GM04503 (cell line): ENCODE measurements around the gene TDRKH.

Source experiments
- DNase-seq: peaks from one replicate; pipeline ENCODE4 v3.0.0-alpha.2; 2012; ENCODE audit warnings: low read depth

The TDRKH gene, protein sequence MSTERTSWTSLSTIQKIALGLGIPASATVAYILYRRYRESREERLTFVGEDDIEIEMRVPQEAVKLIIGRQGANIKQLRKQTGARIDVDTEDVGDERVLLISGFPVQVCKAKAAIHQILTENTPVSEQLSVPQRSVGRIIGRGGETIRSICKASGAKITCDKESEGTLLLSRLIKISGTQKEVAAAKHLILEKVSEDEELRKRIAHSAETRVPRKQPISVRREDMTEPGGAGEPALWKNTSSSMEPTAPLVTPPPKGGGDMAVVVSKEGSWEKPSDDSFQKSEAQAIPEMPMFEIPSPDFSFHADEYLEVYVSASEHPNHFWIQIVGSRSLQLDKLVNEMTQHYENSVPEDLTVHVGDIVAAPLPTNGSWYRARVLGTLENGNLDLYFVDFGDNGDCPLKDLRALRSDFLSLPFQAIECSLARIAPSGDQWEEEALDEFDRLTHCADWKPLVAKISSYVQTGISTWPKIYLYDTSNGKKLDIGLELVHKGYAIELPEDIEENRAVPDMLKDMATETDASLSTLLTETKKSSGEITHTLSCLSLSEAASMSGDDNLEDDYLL

DNA sequence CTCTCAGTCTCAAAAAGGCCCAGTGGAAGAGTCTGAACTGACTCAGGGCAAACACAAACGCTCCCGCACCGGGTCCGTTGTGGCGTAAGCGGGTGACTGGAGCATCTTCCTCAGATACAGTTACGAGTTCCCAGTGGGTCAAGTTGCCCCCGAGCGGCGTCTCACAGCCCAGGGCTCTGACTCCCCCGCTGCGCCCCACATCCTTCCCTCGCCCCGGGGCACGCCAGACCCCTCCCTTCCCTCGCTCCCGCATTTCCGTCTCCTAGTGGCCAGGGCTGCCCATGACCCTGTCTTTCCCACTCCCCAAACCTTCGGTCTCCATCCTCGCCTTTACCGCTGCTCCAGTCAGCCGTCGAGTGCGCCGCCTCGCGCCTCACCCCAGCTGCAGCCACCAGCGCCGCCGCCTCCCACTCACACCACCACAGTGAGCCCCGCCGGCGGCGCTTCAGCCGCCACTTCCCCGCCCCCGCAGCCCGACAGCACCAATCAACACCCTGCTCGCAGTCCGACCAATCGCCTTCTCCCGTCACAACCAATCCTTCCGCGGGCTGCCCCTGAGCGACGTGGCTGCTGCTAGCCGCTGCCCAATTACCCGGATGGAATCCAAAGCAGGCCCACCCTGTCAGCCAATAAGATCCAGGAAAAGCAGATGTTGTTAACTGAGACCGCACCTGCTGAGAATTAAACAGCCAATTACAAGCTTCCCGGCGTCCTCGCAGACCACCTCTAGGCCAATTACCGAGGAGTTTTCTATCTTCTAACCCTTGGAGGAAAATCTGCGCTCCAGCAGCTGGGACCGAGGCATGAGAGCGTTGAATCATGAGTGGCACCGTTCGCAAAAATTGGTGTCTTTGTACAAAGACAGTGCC, at the start of gene TDRKH:
Gene TDRKH, minus strand, starts transcription at position 430 of the 869 bp plus-strand sequence. CDS start 7,478 bp downstream, outside the sequence.
- peak; percentile 98 for DNase-seq

DNA sequence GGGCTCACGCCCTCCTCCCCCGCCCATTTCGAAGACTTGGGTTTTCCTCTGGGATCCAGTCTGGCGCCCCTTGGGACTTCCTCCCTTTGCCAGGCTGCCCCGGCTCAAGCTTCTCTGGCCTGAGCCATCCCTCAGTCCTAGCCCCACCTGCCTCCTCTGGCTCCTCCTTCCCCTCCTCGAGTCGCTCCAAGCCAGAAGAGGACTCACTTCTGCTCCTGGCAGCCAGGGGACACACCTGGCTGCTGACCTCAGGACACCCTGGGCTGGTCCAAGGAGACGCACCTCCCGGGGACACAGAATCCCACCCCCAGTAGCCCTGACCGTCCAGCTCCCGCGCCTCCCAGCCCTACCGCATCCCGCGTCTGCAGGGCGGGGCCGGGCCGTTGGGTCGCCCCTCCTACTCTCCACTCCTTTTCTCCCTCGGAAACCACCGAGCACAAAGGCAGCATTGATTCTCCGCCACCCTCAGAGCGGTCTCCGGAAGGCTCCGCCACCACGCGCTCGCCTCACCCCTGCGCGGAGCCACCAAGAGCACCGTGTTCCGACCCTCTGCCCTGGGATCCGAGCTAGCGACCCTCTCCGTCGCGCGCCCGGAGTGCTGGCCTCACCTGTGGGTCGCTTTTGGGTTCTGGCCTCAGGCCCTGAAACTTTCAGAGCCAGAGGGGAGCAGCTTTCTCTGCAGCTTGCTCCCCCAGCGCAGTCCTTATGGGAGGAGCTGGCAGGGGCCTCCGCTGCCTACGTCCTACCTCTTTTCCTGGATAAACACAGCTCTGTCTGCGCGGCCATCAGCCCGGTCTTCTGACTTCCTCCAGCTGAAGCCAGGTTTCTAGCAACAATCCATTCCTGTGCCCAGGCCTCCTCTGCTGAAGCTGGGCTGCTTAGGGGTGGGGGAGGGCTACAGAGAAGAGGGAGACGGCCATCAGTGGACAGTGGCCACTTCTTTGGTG, 49.4 kb upstream of the TDRKH start, which contains the start of gene C2CD4D:
Gene C2CD4D, minus strand, starts transcription at position 364 of the 947 bp plus-strand sequence. CDS start 831 bp downstream, outside the sequence.
- DNase-seq = no peak

DNA sequence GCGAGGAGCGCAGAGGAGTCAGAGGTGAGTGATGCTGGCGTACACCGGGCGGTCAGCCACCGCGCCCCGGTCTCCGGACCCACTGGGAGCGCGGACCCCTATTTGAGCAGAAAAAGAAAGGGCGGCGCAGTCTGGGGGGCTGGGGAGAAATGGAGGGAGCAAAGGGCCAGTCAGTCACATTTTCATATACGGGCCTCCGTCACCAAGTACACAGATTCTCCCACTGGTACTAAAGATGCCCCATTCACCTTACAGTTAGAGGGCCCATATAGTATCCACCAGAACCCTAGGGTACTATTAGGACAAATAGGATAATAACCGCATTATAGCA, 48.7 kb upstream of the TDRKH start:
- DNase-seq = no peak

DNA sequence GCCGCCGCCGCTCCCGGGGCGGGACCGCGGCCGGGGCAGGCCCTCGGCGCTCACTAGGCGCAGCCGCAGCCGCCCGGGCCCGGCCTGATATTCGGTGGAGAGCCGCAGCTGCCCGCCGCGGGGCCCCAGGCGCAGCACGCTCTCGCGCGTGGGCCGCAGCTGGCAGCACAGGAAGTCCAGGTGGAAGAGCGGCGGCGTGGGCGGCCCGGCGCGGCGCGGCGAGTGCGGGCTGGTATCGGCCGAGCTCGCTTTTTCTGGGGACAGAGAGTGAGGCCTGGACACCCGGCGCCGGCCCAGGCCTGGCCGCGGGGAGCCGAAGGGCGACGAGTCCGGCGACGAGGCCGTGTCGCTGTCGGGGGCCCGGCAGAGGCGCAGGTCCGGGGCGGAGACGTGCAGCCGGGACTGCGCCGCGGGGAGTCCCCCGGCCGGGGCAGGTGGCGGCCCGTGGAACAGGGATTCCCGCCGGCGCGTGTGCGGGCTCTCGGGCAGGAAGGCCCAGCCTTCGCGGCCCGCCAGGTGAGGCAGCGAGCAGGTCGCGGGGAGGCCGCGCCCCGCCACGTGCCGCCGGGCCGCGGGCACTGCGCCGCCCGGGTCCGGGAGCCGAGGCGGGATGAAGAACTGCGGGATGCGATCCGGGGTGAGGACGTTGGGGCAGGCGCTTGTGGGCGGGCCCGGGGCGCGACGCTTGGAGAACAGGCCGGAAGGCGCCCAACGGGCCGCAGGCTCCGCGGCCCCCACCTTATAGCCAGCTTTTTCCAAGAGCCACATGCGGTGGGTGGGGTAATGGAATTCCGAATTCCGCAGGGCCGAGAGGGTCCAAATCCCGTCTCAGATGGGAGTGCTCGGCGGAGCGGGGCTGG, 48.2 kb upstream of the TDRKH start:
- DNase-seq = no peak

DNA sequence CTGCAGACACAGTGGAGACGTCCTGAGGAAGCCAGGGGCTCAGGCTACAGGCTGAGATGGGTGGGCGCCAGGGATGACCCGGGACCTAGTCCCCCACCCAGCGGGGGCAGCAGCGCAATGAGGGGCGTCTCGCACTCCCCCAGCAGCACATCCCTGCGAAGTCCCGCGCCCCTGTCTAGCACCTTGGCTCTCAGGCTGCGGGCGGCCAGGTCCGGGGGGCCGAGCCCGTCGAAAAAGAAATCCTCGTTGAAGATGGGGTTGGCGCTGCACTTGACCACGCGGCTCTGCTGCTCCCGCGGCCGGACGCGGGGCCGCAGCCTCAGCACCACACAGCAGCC, 47.6 kb upstream of the TDRKH start:
- no peak for DNase-seq

DNA sequence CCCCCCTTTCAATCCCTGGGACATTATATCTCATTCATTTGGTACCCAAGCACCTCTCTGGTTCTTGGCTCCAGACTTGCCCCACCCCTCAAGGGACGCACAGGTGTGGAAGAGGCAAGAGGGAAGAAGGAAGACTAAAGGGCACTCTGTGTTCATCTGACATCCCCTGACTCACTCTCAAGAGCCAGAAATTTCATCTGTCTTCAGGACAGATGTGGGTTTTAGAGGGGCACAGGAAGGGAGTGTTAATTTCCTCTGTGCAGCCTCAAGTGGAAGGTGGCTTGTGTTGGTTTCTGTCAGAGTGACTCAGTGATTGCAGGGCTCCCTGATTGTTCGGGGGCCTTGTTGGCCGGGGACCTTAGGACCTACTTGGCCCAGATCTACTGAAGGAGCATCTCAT, 46.9 kb upstream of the TDRKH start:
- no peak for DNase-seq

DNA sequence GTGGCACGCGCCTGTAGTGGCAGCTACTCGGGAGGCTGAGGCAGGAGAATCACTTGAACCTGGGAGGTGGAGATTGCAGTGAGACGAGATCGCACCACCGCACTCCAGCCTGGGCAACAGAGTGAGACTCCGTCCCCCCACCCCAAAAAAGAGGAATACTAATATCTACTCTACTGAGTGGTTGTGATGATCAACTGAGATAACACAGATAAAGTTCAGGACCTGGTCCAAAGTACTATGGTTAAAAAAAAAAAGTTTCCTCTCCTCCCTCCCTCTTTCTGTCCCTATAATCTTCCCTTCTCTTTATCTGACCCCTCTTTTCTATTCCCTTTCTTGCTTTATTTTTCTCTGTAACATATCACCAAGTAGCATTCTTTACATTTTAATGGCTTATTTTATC, 45.3 kb upstream of the TDRKH start:
- no peak for DNase-seq

DNA sequence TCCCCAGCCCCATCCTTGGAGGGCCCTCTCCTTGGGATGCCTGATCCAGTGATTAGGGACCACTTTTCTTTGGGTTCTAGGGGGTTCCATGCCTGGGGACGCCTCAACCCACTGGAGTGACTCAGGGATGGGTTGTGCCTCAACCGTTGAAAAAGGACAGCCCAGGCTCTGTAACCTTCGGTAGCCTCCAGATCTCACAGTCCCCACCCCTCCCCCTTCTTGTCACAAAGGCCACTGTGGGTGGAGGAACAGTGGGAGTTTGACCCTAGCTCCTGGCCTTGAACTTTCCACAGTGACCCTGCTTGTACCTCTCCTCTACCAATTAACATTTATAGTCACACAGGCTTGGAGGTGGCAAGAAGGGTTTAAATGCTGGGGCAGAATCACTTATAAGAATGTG, 43.9 kb upstream of the TDRKH start:
- DNase-seq = no peak

DNA sequence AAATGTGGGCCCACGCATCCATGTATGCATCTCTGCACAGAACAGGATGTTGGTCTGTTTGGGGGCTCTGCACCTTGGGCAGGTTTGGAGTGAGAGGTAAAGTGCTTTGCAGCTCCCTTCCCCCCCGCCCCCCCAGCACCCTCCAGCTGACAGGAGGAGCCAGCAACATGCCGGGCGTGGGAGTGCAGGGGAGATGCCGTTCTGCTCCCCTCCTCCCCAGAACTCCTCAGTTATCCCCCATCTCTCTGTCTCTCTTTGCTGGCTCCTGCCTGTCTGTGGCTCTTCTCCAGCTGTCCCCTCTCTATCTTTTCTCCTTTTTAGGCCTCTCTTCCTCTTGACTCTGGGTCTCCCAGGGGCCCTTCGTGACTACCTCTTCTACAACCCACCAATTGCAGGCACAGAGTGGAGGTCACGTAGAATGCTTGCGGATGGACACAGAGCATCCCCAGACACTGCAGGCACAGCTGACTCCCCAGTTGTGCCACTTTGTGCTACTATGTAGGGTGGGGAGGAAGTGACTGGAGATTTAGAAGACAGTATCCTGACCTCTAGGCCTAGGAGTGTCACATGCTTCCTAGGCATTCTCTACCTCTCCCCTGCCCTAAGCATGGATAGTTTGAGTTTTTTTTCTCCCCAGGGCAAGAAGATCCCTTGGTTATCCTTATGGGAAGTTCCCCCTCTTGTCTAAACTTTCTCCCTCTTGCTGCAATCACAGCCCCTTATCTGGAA, 43.0 kb upstream of the TDRKH start:
- no peak for DNase-seq

DNA sequence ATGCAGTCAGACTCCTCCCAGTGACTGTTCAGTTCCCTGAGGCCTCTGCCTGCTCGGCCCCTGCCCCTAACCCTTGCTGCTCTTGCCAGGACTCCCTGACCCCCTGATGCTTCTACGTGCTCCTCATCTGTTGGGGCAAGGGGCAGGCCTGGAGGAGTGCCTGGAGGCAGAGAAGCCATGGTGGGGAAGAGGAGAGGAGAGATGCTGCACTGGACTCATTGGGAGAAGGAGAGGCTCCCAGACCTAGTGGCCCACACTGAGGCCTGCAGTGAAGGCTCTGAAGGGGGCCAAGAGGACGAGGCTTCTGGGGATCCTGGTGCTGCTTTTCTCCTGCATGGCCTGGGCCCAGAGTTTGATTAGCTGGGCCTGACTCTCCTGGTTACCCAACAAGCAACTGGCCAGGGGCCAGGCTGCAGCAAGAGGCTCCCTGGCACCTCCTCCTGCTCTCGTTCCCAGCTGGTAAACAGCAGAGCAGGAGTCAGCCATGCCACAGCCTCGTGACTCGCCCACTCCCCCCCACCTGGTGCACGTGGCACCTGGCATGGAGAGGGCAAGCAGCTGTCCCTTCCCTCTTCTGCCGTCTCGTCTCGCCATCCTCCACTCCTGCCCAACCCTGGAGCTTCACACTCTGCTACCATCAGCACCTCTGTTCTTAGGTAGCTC, 42.1 kb upstream of the TDRKH start:
- DNase-seq = peak; percentile 19

DNA sequence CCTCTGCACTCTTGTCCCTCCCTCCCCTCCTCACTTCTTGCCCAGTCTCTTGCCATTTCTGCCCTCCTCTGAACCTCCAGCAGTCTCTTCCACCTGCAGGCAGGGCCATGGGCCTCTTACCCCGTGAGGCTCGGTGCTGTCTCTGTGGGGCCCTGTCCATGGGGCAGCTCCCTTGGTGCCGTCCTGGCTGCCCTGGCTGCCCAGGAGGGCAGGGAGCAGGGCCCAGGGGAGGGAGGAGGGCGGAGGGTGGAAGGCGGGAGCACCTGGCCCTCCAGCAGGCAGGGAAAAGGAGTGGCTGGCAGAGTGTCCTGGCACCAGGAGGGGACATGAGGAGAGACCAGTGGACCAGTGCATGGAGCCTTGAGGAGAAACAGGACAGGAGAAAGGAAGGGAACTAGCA, 41.3 kb upstream of the TDRKH start, which contains the start of gene RORC:
Gene RORC, minus strand, starts transcription at position 198 of the 400 bp plus-strand sequence. Its CDS starts 38 bp downstream, at position 160.
- DNase-seq = no peak

DNA sequence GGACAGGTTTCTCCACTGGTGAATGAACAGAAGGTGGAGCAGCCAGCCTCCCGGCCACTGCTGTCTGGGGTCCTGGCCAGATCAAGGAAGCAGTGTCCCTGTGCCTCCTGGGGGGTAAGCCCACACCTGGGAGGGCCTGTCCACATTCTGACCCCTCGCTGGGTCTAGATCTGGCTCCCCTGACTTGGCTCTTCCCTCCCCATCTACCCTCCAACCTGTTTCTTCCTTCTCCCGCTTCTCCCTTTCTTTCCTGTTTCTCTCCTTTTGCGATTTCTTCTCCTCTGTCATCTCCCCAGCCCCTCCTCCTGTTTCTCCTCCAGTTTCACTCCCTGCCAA, 40.9 kb upstream of the TDRKH start:
- no peak for DNase-seq

DNA sequence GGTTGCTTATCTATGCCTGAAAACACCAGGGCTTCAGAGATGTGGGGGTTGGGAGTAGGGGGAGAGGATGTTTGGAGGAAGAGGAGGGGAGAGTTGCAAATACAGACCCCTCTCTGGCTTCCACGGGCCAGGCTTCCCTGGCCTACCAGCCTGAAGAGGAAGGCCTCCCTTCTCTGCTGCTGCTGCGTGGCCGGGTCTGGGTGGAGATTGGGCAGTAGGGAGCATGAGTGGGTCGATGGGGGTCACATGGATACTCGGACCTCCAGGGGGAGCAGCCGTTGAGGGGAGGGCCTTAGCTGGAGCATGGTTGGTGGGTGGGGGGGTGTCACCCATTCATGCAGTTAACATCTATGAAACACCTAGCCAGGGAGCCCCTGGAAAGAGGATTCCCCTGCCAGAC, 39.8 kb upstream of the TDRKH start:
- DNase-seq = no peak

DNA sequence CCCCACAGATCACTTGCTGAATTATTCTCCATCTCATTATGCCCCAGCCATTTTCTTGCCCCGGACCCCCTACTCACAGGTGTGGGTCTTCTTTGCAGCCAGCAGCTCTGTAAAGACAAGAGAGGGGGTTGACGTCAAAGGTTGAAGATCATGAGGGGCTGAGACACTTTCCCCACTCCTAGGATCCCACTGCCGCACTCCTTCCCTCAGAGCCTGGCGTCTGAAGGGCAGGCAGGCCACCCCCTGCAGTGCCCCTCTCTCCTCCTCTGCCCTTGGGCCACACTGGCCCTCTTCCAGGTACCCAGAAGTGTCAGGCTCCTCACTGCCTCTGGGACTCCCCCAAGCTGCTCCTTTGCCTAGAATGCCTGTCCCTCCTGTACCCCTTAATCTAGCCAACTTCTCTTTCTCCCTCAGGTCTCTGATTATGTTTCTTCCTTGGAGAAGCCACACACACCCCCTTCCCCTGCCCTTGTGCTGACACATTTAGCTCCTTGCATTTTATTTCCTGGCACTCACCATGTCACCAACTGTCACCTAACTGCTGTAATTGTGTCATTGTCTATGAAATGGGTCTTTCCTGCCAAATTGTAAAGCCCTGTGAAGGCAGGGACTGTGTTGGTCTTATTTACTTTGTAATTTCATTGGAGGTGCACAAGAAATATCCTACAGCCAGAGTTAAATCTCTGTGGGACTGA, 39.2 kb upstream of the TDRKH start:
- DNase-seq = no peak

DNA sequence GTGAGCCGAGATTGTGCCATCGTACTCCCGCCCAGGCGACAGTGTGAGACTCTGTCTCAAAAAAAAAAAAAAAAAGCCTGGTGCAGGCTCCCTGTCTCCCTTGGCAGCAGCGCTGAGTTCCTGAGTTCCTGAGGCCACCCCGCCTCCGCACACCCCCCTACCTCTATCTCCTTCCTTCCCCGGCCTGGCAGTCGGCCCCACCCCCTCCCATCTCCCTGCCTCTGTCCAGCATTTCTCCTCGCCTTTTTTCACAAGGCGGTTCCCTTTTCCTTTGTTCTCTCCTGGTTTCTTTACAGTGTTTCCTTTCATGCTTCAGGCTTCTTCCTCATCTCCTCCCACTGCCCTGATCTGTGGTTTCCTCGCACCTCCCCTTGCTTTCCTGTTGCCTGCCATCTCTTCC, 38.6 kb upstream of the TDRKH start:
- DNase-seq = no peak

DNA sequence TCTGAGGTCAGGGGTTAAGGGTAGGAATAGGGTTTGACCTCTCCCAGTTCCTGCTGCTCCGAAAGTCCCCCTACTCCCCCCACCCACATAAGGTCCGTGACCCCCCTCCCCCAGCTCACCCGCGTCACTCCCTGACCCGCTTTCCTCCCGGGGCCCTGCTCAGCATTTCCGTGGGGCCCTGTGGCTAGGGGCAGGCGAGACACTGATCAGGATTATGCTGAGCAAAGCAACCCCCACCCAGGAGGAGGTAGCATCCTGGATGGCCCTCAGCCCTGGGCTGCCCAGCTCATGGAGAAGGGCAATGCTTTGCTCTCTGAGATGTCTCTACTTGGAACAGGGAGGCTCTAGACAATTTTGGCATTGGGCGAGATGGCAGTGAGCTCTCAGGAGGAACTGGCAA, 37.6 kb upstream of the TDRKH start:
- DNase-seq = no peak

DNA sequence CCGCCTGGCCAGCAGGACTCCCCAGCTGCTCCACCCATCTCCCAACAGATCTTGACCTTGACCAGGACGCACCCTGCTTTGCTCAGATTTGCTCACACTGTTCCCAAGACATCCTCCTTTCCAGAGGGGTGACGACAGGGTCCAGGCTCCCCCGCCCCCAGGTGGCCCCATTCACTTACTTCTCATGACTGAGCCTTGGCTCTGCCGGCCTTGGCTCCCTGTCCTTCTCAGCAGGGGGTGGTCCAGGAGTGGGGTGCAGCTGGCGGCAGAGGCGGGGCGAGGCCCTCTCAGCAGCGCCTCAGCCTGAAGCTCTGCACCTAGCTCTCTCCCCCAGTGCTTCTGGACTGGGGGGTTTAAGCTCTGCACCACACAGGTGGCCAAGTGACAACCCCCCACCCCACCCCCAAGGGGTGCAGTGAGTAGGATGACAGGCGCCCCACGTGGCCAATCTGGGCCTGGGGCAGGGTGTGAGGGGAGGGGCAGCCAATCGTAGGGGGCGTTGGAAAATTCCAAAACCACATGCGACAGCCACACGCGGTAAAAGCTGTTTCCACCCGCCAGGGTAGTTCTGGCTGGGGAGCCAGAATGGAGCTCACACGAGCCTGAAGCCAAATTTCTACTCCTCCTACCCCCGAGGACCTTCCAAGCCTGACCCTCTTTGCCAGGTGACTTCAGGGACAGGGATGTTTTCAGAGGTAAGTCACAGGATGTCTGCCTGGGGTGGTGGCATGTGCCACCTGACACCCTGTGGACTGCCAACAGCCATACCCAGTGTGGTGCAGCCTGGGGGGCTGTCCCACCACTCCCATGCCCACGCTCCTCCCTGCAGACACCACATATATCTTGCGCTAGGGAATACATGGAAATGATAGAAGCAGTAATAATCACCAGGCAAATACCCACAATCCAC, 35.7 kb upstream of the TDRKH start:
- no peak for DNase-seq

DNA sequence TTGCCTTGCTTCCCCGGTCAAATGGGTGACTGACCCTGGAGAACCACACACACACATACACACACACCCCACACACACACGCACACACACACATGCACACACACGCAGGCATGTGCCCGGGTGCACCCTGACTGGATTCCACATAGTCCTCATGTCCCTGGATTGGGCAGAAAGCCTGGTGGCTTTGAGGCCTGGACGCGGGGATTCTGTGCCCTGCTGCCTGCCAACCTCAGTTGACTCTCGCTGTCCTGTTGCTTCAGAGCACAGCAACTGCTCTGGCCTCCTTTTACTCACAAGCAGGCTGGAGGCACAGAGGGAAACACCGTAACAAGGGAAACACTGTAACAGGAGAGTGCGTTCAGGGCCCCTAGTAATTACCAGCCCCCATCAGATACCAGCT, 34.9 kb upstream of the TDRKH start:
- DNase-seq = no peak
